Lower leg skin (tissue), 3 donors: ENCODE results near the gene LDB3.

Experiments used
- POLR2A ChIP-seq, 2 donors: fragments of 450-650 bp; IDR thresholded peaks; one replicate each; pipeline ENCODE4 v1.6.1; 2016 to 2017; ENCODE audit warnings: antibody characterized with exemption in 2 of 2, mild to moderate bottlenecking in 1 of 2, moderate library complexity in 1 of 2
- TF ChIP-seq, protein P1 (sequence below), 3 donors: fragments of 450-650 bp; IDR thresholded peaks; one replicate each; pipeline ENCODE4 v1.5.1; 2016; ENCODE audit warnings: antibody characterized with exemption in 3 of 3, mild to moderate bottlenecking in 3 of 3, moderate library complexity in 2 of 3

GRCh38 chr10:86773498-86773897, 105.2 kb downstream of the LDB3 start:
- TF ChIP-seq, protein P1, sequence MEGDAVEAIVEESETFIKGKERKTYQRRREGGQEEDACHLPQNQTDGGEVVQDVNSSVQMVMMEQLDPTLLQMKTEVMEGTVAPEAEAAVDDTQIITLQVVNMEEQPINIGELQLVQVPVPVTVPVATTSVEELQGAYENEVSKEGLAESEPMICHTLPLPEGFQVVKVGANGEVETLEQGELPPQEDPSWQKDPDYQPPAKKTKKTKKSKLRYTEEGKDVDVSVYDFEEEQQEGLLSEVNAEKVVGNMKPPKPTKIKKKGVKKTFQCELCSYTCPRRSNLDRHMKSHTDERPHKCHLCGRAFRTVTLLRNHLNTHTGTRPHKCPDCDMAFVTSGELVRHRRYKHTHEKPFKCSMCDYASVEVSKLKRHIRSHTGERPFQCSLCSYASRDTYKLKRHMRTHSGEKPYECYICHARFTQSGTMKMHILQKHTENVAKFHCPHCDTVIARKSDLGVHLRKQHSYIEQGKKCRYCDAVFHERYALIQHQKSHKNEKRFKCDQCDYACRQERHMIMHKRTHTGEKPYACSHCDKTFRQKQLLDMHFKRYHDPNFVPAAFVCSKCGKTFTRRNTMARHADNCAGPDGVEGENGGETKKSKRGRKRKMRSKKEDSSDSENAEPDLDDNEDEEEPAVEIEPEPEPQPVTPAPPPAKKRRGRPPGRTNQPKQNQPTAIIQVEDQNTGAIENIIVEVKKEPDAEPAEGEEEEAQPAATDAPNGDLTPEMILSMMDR (IDR thresholded peaks at IDR 0.05) = no peak
- TF ChIP-seq POLR2A (IDR thresholded peaks at IDR 0.05) = no peak
